ENCODE results near the gene ZNF343.

ZNF343 gene

DNA sequence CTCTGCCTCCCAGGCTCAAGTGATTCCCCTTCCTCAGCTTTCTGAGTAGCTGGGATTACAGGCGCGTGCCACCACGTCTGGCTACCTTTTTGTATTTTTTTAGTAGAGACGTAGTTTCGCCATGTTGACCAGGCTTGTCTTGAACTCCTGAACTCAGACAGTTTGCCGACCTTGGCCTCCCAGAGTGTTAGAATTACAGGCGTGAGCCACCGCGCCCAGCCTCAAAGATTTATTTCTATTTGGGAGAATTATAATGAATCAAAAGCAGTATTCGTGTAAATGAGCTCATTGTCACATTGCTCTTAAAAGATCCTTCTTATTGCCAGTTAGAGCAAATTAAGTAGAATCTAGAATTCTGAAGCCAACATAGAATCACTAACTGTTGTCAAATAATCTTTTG lies 9.4 kb upstream of the ZNF343 start:
- Histone ChIP-seq H3K27me3 (ENCODE audit: control insufficient read depth, low read length) (peaks cover 8% of the 10 kb centered on the region), H3K9me3 (ENCODE audit: control insufficient read depth, insufficient read depth, low read length) (no peaks in the 10 kb centered on the region), H3K36me3 (ENCODE audit: control insufficient read depth, low read length) (no peaks in the 10 kb centered on the region), H3K4me1 (ENCODE audit: control insufficient read depth, low read length) (peaks cover 4% of the 10 kb centered on the region; the same call in 1 of the 2 replicates), H3K4me3 (ENCODE audit: low read length) (no peak overlapping the region), H3K9me2 (replicated peaks; ENCODE audit: control insufficient read depth, low read length) (no peaks in the 10 kb centered on the region), H4K20me1 (ENCODE audit: control insufficient read depth, insufficient read depth, low read depth, low read length) (no peaks in the 10 kb centered on the region), H3K4me2 (ENCODE audit: low read length) (no peak overlapping the region), H3K27ac (ENCODE audit: low read depth, low read length) (no peak overlapping the region), H3K79me2 (ENCODE audit: control insufficient read depth, low read length) (no peaks in the 10 kb centered on the region), H3F3A (ENCODE audit: control insufficient read depth, insufficient read depth) (no peaks in the 10 kb centered on the region)
- TF ChIP-seq EZH2phosphoT487 (IDR thresholded peaks at IDR 0.05; ENCODE audit: borderline replicate concordance, low read length) = no peak
- TF ChIP-seq, protein P1, sequence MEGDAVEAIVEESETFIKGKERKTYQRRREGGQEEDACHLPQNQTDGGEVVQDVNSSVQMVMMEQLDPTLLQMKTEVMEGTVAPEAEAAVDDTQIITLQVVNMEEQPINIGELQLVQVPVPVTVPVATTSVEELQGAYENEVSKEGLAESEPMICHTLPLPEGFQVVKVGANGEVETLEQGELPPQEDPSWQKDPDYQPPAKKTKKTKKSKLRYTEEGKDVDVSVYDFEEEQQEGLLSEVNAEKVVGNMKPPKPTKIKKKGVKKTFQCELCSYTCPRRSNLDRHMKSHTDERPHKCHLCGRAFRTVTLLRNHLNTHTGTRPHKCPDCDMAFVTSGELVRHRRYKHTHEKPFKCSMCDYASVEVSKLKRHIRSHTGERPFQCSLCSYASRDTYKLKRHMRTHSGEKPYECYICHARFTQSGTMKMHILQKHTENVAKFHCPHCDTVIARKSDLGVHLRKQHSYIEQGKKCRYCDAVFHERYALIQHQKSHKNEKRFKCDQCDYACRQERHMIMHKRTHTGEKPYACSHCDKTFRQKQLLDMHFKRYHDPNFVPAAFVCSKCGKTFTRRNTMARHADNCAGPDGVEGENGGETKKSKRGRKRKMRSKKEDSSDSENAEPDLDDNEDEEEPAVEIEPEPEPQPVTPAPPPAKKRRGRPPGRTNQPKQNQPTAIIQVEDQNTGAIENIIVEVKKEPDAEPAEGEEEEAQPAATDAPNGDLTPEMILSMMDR (IDR thresholded peaks at IDR 0.05; ENCODE audit: low read depth, low read length, poor library complexity, severe bottlenecking) = no peak

DNA sequence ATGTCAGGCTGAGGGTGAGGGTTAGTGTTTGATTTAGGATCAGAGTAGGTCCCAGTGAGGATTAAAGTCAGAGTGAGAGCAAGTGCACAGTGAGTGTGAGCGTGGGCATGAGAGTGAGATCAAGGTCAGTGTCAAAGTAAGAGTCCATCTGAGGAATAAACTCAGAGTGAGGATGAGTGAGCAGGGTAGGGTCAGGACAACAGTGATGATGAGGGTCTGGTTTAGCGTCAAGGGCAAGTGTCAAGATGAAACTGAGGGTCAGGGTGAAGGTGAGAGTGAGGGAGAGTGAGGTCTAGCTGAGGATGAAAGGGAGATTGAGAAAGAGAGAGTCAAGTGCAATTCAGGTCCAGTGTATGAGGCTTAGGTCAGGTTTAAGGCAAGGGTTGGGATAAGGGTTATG lies 7.7 kb upstream of the ZNF343 start:
- Histone ChIP-seq H3K4me1 (ENCODE audit: control insufficient read depth, low read length) (peaks cover 4% of the 10 kb centered on the region; the same call in 1 of the 2 replicates), H3K4me2 (ENCODE audit: low read length) (no peak overlapping the region), H3K79me2 (ENCODE audit: control insufficient read depth, low read length) (no peaks in the 10 kb centered on the region), H3K36me3 (ENCODE audit: control insufficient read depth, low read length) (no peaks in the 10 kb centered on the region), H3K9me3 (ENCODE audit: control insufficient read depth, insufficient read depth, low read length) (no peaks in the 10 kb centered on the region), H3K27me3 (ENCODE audit: control insufficient read depth, low read length) (peaks cover 11% of the 10 kb centered on the region), H4K20me1 (ENCODE audit: control insufficient read depth, insufficient read depth, low read depth, low read length) (no peaks in the 10 kb centered on the region), H3F3A (ENCODE audit: control insufficient read depth, insufficient read depth) (no peaks in the 10 kb centered on the region), H3K4me3 (ENCODE audit: low read length) (no peak overlapping the region), H3K9me2 (replicated peaks; ENCODE audit: control insufficient read depth, low read length) (no peaks in the 10 kb centered on the region), H3K27ac (ENCODE audit: low read depth, low read length) (no peak overlapping the region)
- TF ChIP-seq, protein P1 (IDR thresholded peaks at IDR 0.05; ENCODE audit: low read depth, low read length, poor library complexity, severe bottlenecking) = no peak
- TF ChIP-seq EZH2phosphoT487 (IDR thresholded peaks at IDR 0.05; ENCODE audit: borderline replicate concordance, low read length) = no peak

DNA sequence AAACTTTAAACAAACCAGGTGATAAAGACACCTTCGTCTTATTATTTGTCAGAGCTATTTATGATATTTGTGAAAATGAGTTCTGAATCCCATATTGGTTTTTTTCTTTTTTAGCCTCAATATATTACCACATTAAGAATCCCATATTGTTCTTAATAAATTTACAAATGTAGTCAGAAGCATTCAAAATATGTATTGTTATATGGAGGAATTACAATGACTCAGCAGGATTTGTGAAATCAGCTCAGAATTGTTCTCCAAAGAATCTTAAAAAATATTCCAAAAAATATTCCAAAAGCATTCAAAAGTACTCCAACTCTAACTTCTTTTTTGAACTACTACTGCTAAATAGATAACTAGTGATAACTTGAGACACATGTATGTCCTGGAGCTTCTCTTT lies 6.5 kb upstream of the ZNF343 start:
- H4K20me1 ChIP-seq (ENCODE audit: control insufficient read depth, insufficient read depth, low read depth, low read length) = no peaks in the 10 kb centered on the region
- H3K4me2 ChIP-seq (ENCODE audit: low read length) = no peak overlapping the region
- no peak overlapping the region for H3K4me3 ChIP-seq (ENCODE audit: low read length)
- no peaks in the 10 kb centered on the region for H3F3A ChIP-seq (ENCODE audit: control insufficient read depth, insufficient read depth)
- peaks cover 4% of the 10 kb centered on the region; the same call in 1 of the 2 replicates for H3K4me1 ChIP-seq (ENCODE audit: control insufficient read depth, low read length)
- TF ChIP-seq, protein P1 (IDR thresholded peaks at IDR 0.05; ENCODE audit: low read depth, low read length, poor library complexity, severe bottlenecking) = no peak
- no peak for TF ChIP-seq EZH2phosphoT487 (IDR thresholded peaks at IDR 0.05; ENCODE audit: borderline replicate concordance, low read length)
- H3K9me2 ChIP-seq (replicated peaks; ENCODE audit: control insufficient read depth, low read length) = no peaks in the 10 kb centered on the region; the same call in 1 of the 2 replicates
- H3K79me2 ChIP-seq (ENCODE audit: control insufficient read depth, low read length) = no peaks in the 10 kb centered on the region
- H3K27me3 ChIP-seq (ENCODE audit: control insufficient read depth, low read length) = peaks cover 11% of the 10 kb centered on the region
- H3K36me3 ChIP-seq (ENCODE audit: control insufficient read depth, low read length) = no peaks in the 10 kb centered on the region
- H3K27ac ChIP-seq (ENCODE audit: low read depth, low read length) = no peak overlapping the region
- H3K9me3 ChIP-seq (ENCODE audit: control insufficient read depth, insufficient read depth, low read length) = no peaks in the 10 kb centered on the region

Data from DOHH2 (cell line).